Testis (tissue), 3 donors: ENCODE results near the gene MGAT5B. TPM values are rescaled to one million over a fixed set of nuclear protein-coding genes. Genes with fewer than 3 reads are reported as not detected.

Experiments used
- DNase-seq: peaks from one replicate; pipeline ENCODE4 v3.0.0-alpha.2; 2019
- H3K27ac ChIP-seq, 2 donors: fragments of 200-600 bp; sonication (generic); one replicate each; pipeline ENCODE4 v1.5.1; 2019
- H3K27me3 ChIP-seq: fragments of 200-600 bp; sonication (generic); one replicate; pipeline ENCODE4 v1.5.1; 2019
- H3K36me3 ChIP-seq: fragments of 200-600 bp; sonication (generic); one replicate; pipeline ENCODE4 v1.5.1; 2017; ENCODE audit warnings: low read depth; ENCODE audit errors: missing control alignments
- H3K4me1 ChIP-seq: fragments of 200-600 bp; sonication (generic); one replicate; pipeline ENCODE4 v1.5.1; 2019
- H3K4me3 ChIP-seq, 2 donors: fragments of 200-600 bp; sonication (generic); one replicate each; pipeline ENCODE4 v1.5.1; 2017 to 2019
- H3K9me3 ChIP-seq: fragments of 200-600 bp; sonication (generic); one replicate; pipeline ENCODE4 v1.5.1; 2017
- POLR2A ChIP-seq: fragments of 450-650 bp; IDR thresholded peaks from one replicate; pipeline ENCODE4 v1.6.1; 2017; ENCODE audit warnings: antibody characterized with exemption, mild to moderate bottlenecking, moderate library complexity
- WGBS, 2 donors: methylation state at CpG; one replicate each; pipeline ENCODE4 v1.1.5; 2018; 5-methylcytosine and 5-hydroxymethylcytosine counted together
- intact Hi-C: fragments of 100-400 bp; cut with DNase I; formaldehyde crosslinking; loops from one replicate; pipeline ENCODE4 v1.15.1; 2023; ENCODE audit warnings: low total_unique reads
- polyA plus RNA-seq: library from polyadenylated mRNA; stranded (reverse); fragments of 350-450 nt; fragmentation: Illumina TruSeq; extraction: RNeasy Lipid Tissue Mini Kit (QIAGEN cat#74804); gene quantifications from one replicate; pipeline ENCODE4 v1.2.3, GENCODE V29; 2014; ENCODE audit warnings: low read depth, low replicate concordance; ENCODE audit not compliant: insufficient read depth
- total RNA-seq, 2 donors: library from RNA; depleted of rRNA; stranded (reverse); fragments of >200 nt; gene quantifications; one replicate each; pipeline ENCODE4 v1.2.3, GENCODE V29; 2016
- TF ChIP-seq, protein P1 (sequence below), 3 experiments: fragments of 450-650 bp in 2 of 3; fragments of 200-600 bp in 1 of 3; sonication (generic) in 1 of 3; IDR thresholded peaks; one replicate each; pipeline ENCODE4 v1.5.1; 2016 to 2019; ENCODE audit warnings: antibody characterized with exemption in 3 of 3, mild to moderate bottlenecking in 2 of 3, moderate library complexity in 1 of 3

The MGAT5B gene
- total and polyA plus RNA-seq, 3 donors from 2014 or later: 4.6 to 10.9 (median 9.0) TPM

DNA sequence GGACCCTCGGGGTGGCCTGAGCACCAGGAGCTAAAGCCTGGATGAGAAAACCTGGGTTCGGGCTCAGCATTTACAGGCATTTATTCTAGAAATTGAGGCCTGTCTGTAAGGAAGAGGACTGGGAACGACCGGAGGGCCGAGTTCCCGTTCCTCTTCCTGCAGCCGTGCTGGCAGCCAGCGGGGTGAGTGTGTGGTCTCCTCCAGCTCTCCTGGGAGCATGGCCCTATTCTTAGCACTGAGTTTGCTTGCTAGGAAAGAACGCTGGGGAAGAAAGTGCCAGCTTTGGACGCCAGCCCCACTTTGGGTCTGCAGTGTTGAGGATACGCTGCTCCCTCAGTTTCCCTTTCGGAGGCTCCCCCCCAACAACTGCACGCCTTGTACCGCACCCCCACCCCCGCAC lies 49.6 kb downstream of the MGAT5B start:
- no peaks in the 10 kb centered on the region for H3K36me3 ChIP-seq
- no peaks in the 10 kb centered on the region for H3K27me3 ChIP-seq
- H3K4me3 ChIP-seq: no peak overlapping the region
- DNase-seq: peak; percentile 34
- TF ChIP-seq POLR2A: no peak
- TF ChIP-seq, protein P1, sequence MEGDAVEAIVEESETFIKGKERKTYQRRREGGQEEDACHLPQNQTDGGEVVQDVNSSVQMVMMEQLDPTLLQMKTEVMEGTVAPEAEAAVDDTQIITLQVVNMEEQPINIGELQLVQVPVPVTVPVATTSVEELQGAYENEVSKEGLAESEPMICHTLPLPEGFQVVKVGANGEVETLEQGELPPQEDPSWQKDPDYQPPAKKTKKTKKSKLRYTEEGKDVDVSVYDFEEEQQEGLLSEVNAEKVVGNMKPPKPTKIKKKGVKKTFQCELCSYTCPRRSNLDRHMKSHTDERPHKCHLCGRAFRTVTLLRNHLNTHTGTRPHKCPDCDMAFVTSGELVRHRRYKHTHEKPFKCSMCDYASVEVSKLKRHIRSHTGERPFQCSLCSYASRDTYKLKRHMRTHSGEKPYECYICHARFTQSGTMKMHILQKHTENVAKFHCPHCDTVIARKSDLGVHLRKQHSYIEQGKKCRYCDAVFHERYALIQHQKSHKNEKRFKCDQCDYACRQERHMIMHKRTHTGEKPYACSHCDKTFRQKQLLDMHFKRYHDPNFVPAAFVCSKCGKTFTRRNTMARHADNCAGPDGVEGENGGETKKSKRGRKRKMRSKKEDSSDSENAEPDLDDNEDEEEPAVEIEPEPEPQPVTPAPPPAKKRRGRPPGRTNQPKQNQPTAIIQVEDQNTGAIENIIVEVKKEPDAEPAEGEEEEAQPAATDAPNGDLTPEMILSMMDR (IDR thresholded peaks at IDR 0.05): no peak
- H3K4me1 ChIP-seq: peaks cover 13% of the 10 kb centered on the region
- WGBS, 2 donors: 39 to 69% methylated on average over 9 to 15 of the region's 15 CpGs
- no peaks in the 10 kb centered on the region for H3K9me3 ChIP-seq
- intact Hi-C loops: no loop called here
- H3K27ac ChIP-seq: no peak overlapping the region

DNA sequence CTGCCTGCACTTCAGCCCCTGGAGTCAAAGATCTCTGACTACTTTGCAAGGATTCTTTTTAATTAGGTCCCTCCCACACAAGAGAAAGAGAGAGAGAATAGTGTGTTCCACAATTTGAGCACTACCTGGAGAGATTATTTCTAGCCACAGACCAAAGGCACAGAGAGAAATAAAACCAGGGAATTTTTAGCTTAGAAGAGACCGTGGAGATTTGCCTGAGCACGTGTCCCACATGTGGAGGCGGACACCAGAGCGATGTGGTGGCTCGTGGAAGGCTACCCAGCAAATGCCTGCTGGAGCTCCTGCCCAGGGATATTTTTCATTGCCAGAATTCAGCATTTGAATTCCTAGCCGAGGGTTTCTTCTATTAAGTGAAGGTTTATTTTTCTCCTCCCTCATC lies 50.6 kb downstream of the MGAT5B start:
- WGBS, 2 donors: 58 to 69% methylated on average over 6 of the region's 6 CpGs
- no peaks in the 10 kb centered on the region for H3K27me3 ChIP-seq

DNA sequence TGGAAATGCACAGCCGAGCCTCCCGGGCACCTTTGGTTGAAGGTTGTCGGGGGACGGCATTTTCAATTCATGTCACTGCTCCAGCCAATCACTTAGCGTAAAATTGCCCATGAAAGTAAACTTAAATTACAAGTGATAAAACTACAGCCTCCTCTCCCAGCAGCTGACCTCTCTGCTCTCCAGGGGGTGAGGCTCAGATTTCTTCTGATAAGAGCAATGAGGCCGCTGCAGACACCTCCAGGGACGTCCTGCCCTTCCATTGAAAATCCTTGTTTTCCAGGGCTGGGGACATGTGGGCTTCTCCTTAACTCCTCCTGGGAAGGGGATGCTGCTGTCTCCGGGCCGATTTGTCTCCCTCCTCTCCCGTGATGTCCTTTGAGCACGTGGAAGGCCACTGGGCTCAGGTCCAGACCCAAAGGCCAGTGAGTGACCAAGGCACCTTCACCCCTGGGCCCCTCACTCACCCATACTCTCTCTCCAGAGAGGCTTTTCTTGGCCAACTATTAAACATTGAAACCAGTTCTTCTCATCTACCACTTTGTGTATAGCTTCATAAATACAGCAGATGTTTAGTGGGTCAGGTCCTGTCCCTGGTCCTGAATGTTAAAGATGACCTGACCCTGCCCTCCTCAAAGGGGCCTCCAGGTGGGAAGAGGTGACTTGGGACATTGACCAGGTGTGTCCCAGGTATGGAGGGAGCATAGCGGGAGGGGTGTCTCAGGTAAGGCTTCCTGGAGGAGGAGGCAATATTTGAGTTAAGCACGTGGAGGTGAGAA lies 52.3 kb downstream of the MGAT5B start:
- TF ChIP-seq POLR2A: no peak
- TF ChIP-seq, protein P1 (IDR thresholded peaks at IDR 0.05): no peak
- WGBS, 2 donors: 57 to 67% methylated on average over 13 of the region's 13 CpGs
- H3K27me3 ChIP-seq: no peaks in the 10 kb centered on the region

More for the DNA sequence above, 50.6 kb downstream of the MGAT5B start:
- no peaks in the 10 kb centered on the region for H3K36me3 ChIP-seq
- H3K27ac ChIP-seq: no peak overlapping the region
- TF ChIP-seq POLR2A: no peak
- TF ChIP-seq, protein P1 (IDR thresholded peaks at IDR 0.05): no peak
- no peak for DNase-seq
- peaks cover 13% of the 10 kb centered on the region for H3K4me1 ChIP-seq
- H3K4me3 ChIP-seq: no peak overlapping the region
- intact Hi-C loops: no loop called here
- H3K9me3 ChIP-seq: no peaks in the 10 kb centered on the region

DNA sequence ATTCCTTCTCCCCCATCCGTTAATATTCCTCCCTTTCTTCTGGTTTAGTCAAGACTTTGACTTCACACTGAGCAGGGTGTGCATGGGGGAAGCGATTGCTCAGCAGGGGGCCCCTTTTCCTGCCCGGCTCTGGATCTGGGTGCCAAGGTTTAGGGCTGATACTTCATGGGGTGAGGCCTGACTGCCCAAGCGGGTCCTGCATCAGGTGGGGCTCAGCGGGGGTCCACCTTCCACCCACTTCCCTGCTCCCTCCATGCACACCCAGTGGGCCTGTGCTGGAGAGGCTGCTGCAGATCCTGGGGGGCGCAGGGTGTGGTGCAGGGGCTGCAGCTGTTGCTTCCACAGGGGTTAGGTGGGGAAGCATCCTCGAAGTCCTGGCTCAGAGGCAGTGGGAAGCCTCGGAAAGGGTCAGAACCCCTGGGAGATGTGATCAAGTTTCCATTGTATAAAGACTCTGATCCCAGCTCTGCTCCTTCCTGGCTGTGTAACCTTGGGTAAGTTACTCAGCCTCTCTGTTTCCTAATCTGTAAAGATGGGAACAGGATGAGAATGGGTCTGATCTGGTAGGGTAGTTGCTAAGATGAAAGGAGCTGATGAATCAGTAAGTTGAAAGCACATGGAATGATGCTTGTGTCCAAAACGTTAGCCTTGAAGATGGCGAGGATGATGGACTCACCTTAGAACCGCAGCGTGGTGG lies 53.3 kb downstream of the MGAT5B start:
- Histone ChIP-seq H3K9me3 (no peaks in the 10 kb centered on the region), H3K36me3 (no peaks in the 10 kb centered on the region), H3K27ac (no peak overlapping the region), H3K27me3 (no peaks in the 10 kb centered on the region), H3K4me1 (peaks cover 13% of the 10 kb centered on the region), H3K4me3 (no peak overlapping the region)
- WGBS, 2 donors: 83 to 84% methylated on average over 7 to 12 of the region's 12 CpGs
- no peak for DNase-seq
- TF ChIP-seq POLR2A: no peak
- TF ChIP-seq, protein P1 (IDR thresholded peaks at IDR 0.05): no peak
- intact Hi-C loops: no loop called here

More for the DNA sequence above, 52.3 kb downstream of the MGAT5B start:
- Histone ChIP-seq H3K4me1 (peaks cover 13% of the 10 kb centered on the region), H3K4me3 (no peak overlapping the region), H3K36me3 (no peaks in the 10 kb centered on the region), H3K27ac (no peak overlapping the region), H3K9me3 (no peaks in the 10 kb centered on the region)
- DNase-seq: no peak
- intact Hi-C loops: no loop called here
